Measurements from ENCODE around the gene GLT1D1.

DNA sequence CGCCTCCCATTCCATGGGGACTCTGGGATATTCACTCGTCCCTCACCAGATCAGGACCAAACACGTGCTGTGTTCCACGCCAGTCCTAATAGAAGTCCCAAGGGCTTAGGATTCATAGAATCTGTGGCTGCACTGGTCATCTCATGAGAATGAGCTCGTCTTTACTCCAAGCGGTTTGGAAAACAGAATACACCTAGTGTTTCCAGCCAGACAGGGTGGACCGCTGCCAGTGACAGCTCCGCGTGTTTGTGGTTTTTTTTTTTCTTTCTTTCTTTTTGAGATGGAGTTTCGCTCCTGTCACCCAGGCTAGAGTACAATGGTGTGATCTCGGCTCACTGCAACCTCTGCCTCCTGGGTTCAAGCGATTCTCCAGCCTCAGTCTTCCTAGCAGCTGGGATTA lies 75.1 kb downstream of the GLT1D1 start:
- TF ChIP-seq ZNF384 (IDR thresholded peaks at IDR 0.05): no peak
- no peak for TF ChIP-seq SUZ12 (IDR thresholded peaks at IDR 0.05)
- TF ChIP-seq HDGF (IDR thresholded peaks at IDR 0.05; ENCODE audit: borderline replicate concordance): no peak
- TF ChIP-seq BHLHE40 (IDR thresholded peaks at IDR 0.05; ENCODE audit: borderline replicate concordance): no peak
